Measurements from ENCODE around the gene FAF1. TPM values are rescaled to one million over a fixed set of nuclear protein-coding genes. Genes with fewer than 3 reads are reported as not detected.

FAF1 gene
- polyA plus RNA-seq, 1 of the 3 experiments (the other 2 are of a cell fraction), result 8.7 TPM

GRCh38 chr1:50487725-50488124, 472.3 kb downstream of the FAF1 start:
- H3K4me2 ChIP-seq, result no peak overlapping the region
- no peaks in the 10 kb centered on the region for H3K9me2 ChIP-seq
- H3F3A ChIP-seq (replicated peaks; ENCODE audit: insufficient read depth), result no peaks in the 10 kb centered on the region
- no peaks in the 10 kb centered on the region for H4K20me1 ChIP-seq (ENCODE audit: insufficient read depth)
- no peaks in the 10 kb centered on the region for H3K9me3 ChIP-seq
- H3K27ac ChIP-seq (ENCODE audit: low read depth in 2 of 2, low read length in 1 of 2), result no peak overlapping the region
- H3K4me3 ChIP-seq (ENCODE audit: low read depth in 2 of 2, low read length in 1 of 2), result no peak overlapping the region
- TF ChIP-seq RCOR1 (IDR thresholded peaks at IDR 0.05; ENCODE audit: low read length), result no peak
- no peak for TF ChIP-seq USF2 (IDR thresholded peaks at IDR 0.05; ENCODE audit: borderline replicate concordance, low read depth, low read length)
- no peak for TF ChIP-seq CHD2 (IDR thresholded peaks at IDR 0.05; ENCODE audit: low read length, partially characterized antibody)
- TF ChIP-seq TCF12 (IDR thresholded peaks at IDR 0.05), result no peak
- no peak for TF ChIP-seq EP300 (IDR thresholded peaks at IDR 0.05; ENCODE audit: borderline replicate concordance in 1 of 2, low read depth in 1 of 2, low read length in 1 of 2)
- TF ChIP-seq MXI1 (IDR thresholded peaks at IDR 0.05; ENCODE audit: low read depth, low read length), result no peak
- no peak for TF ChIP-seq IRF3 (IDR thresholded peaks at IDR 0.05; ENCODE audit: low read depth, low read length)
- no peak for TF ChIP-seq NRF1 (IDR thresholded peaks at IDR 0.05; ENCODE audit: low read depth, low read length)
- no peak for TF ChIP-seq RXRA (IDR thresholded peaks at IDR 0.05; ENCODE audit: borderline replicate concordance, low read depth)
- no peak for TF ChIP-seq FOXJ3 (CRISPR knock-in tag; IDR thresholded peaks at IDR 0.05)
- no peak for TF ChIP-seq MEF2A (IDR thresholded peaks at IDR 0.05; ENCODE audit: borderline replicate concordance, low read depth)
- no peak for TF ChIP-seq FOSL2 (IDR thresholded peaks at IDR 0.05; ENCODE audit: borderline replicate concordance, low read depth)
- no peak for TF ChIP-seq FOXM1 (IDR thresholded peaks at IDR 0.05; ENCODE audit: low read depth)
- no peak for TF ChIP-seq ELF1 (IDR thresholded peaks at IDR 0.05)
- no peak for TF ChIP-seq SMC3 (IDR thresholded peaks at IDR 0.05; ENCODE audit: low read depth, low read length)
- TF ChIP-seq SIN3A (IDR thresholded peaks at IDR 0.05; ENCODE audit: borderline replicate concordance, low read depth, low read length), result no peak
- 90% methylated on average over 1 of the region's 1 CpG for WGBS (ENCODE audit: low lambda C conversion rate)
- H3K27me3 ChIP-seq (ENCODE audit: insufficient read depth), result no peaks in the 10 kb centered on the region
- no peaks in the 10 kb centered on the region for H3K4me1 ChIP-seq (ENCODE audit: control insufficient read depth in 1 of 2, insufficient read depth in 2 of 2, low read depth in 1 of 2, low read length in 1 of 2)
- no peak overlapping the region for H3K9ac ChIP-seq
- no peaks in the 10 kb centered on the region for H3K79me2 ChIP-seq (ENCODE audit: insufficient read depth)
- no peak overlapping the region for H2AFZ ChIP-seq (ENCODE audit: low read depth)
- H3K36me3 ChIP-seq (replicated peaks in 1 of 2; ENCODE audit: control insufficient read depth in 1 of 2, insufficient read depth in 2 of 2, low read length in 1 of 2), result peaks cover 0 to 25% of the 10 kb centered on the region in 2 experiments
- POLR2A ChIA-PET, result no interaction called here
- CTCF ChIA-PET, result interaction anchor here (1.3 kb wide), 1 partner anchor 702 kb away, joined by 4 read pairs; no protein-coding TSS in a partner anchor
- DNase-seq, result no peak

GRCh38 chr1:50481142-50481736, 478.8 kb downstream of the FAF1 start:
- POLR2A ChIA-PET, result no interaction called here
- CTCF ChIA-PET, result no interaction called here
- TF ChIP-seq CHD2 (IDR thresholded peaks at IDR 0.05; ENCODE audit: low read length, partially characterized antibody) (no peak), PBX3 (IDR thresholded peaks at IDR 0.05) (no peak), USF2 (IDR thresholded peaks at IDR 0.05; ENCODE audit: borderline replicate concordance, low read depth, low read length) (no peak), CTCF (IDR thresholded peaks at IDR 0.05) (no peak), MAX (IDR thresholded peaks at IDR 0.05; ENCODE audit: low read depth) (no peak), IRF3 (IDR thresholded peaks at IDR 0.05; ENCODE audit: low read depth, low read length) (no peak), YY1 (IDR thresholded peaks at IDR 0.05; ENCODE audit: low read depth) (no peak)

More at GRCh38 chr1:50481142-50481736, 478.8 kb downstream of the FAF1 start:
- DNase-seq, result no peak
- H3K9me3 ChIP-seq, result no peaks in the 10 kb centered on the region
- no peak overlapping the region for H2AFZ ChIP-seq (ENCODE audit: low read depth)
- H3K36me3 ChIP-seq (replicated peaks in 1 of 2; ENCODE audit: control insufficient read depth in 1 of 2, insufficient read depth in 2 of 2, low read length in 1 of 2), result peaks cover 0 to 10% of the 10 kb centered on the region in 2 experiments
- H3K9ac ChIP-seq, result no peak overlapping the region
- no peaks in the 10 kb centered on the region for H3K27me3 ChIP-seq (ENCODE audit: insufficient read depth)
- no peak overlapping the region for H3K27ac ChIP-seq (ENCODE audit: low read depth in 2 of 2, low read length in 1 of 2)
- H3K79me2 ChIP-seq (ENCODE audit: insufficient read depth), result no peaks in the 10 kb centered on the region
- no peaks in the 10 kb centered on the region for H3K9me2 ChIP-seq
- no peak overlapping the region for H3K4me2 ChIP-seq
- no peaks in the 10 kb centered on the region for H3F3A ChIP-seq (replicated peaks; ENCODE audit: insufficient read depth)
- H3K4me1 ChIP-seq (ENCODE audit: control insufficient read depth in 1 of 2, insufficient read depth in 2 of 2, low read depth in 1 of 2, low read length in 1 of 2), result no peaks in the 10 kb centered on the region; a peak in 1 of 4 replicates
- no peaks in the 10 kb centered on the region for H4K20me1 ChIP-seq (ENCODE audit: insufficient read depth)
- 89% methylated on average over 2 of the region's 2 CpGs for WGBS (ENCODE audit: low lambda C conversion rate)
- no peak overlapping the region for H3K4me3 ChIP-seq (ENCODE audit: low read depth in 2 of 2, low read length in 1 of 2)
